Liver (tissue), 9 donors: Measurements from ENCODE around the gene WDFY1. TPM values are rescaled to one million over a fixed set of nuclear protein-coding genes. Genes with fewer than 3 reads are reported as not detected.

Experiments used
- DNase-seq: peaks from one replicate; pipeline ENCODE4 v3.0.0-alpha.2; 2017; ENCODE audit warnings: low spot score
- H3K27ac ChIP-seq, 2 donors: one replicate each; pipeline ENCODE4 v1.7.0; 2013; ENCODE audit warnings: inconsistent platforms in 2 of 2, low read length in 2 of 2, control low read depth in 1 of 2, low read depth in 1 of 2, mild to moderate bottlenecking in 1 of 2
- H3K27me3 ChIP-seq, 4 donors: one replicate each; pipeline versions ENCODE4 v1.6.1 to v1.7.0; 2013; ENCODE audit warnings: low read length in 3 of 4, inconsistent platforms in 1 of 4, mild to moderate bottlenecking in 1 of 4, moderate library complexity in 1 of 4; ENCODE audit not compliant: control insufficient read depth in 4 of 4, insufficient read depth in 4 of 4
- H3K36me3 ChIP-seq, 4 donors: one replicate each; pipeline versions ENCODE4 v1.6.1 to v1.7.0; 2013; ENCODE audit warnings: low read length in 3 of 4, mild to moderate bottlenecking in 3 of 4, low read depth in 1 of 4, moderate library complexity in 1 of 4; ENCODE audit not compliant: control insufficient read depth in 4 of 4, insufficient read depth in 3 of 4
- H3K4me1 ChIP-seq, 4 donors: one replicate each; pipeline versions ENCODE4 v1.6.1 to v1.7.0; 2013; ENCODE audit warnings: low read length in 3 of 4, mild to moderate bottlenecking in 3 of 4, moderate library complexity in 1 of 4; ENCODE audit not compliant: control insufficient read depth in 4 of 4, insufficient read depth in 4 of 4
- H3K4me3 ChIP-seq, 3 donors: one replicate each; pipeline versions ENCODE4 v1.6.1 to v1.7.0; 2013; ENCODE audit warnings: low read length in 3 of 3, control low read depth in 1 of 3, low read depth in 1 of 3, mild to moderate bottlenecking in 1 of 3
- H3K9ac ChIP-seq, 2 donors: one replicate each; pipeline ENCODE4 v1.7.0; 2013; ENCODE audit warnings: low read length in 2 of 2, mild to moderate bottlenecking in 2 of 2, moderate library complexity in 2 of 2, control low read depth in 1 of 2, low read depth in 1 of 2
- H3K9me3 ChIP-seq, 4 donors: one replicate each; pipeline versions ENCODE4 v1.6.1 to v1.7.0; 2013; ENCODE audit warnings: low read length in 3 of 4; ENCODE audit not compliant: control insufficient read depth in 4 of 4
- CTCF ChIP-seq: fragments of 150-350 bp; IDR thresholded peaks from 2 replicates; pipeline ENCODE4 v1.5.1; 2017; ENCODE audit warnings: improper control_type of control experiment, low read depth, low read length; ENCODE audit not compliant: missing input control
- FOXA1 ChIP-seq: IDR thresholded peaks from 2 replicates; pipeline ENCODE4 v1.6.1; 2016; ENCODE audit warnings: antibody characterized with exemption
- GABPA ChIP-seq, 2 donors: IDR thresholded peaks in 1 of 2; conservative IDR thresholded peaks in 1 of 2; 2 replicates each; pipeline ENCODE4 v1.6.1; 2016; ENCODE audit warnings: antibody characterized with exemption in 2 of 2, mild to moderate bottlenecking in 1 of 2, moderate library complexity in 1 of 2
- HNF4A ChIP-seq, 2 donors: conservative IDR thresholded peaks; 2 replicates each; pipeline ENCODE4 v1.6.1; 2016; ENCODE audit warnings: antibody characterized with exemption in 2 of 2, mild to moderate bottlenecking in 2 of 2
- HNF4G ChIP-seq: IDR thresholded peaks from 2 replicates; pipeline ENCODE4 v1.6.1; 2016; ENCODE audit warnings: antibody characterized with exemption
- JUND ChIP-seq, 2 donors: IDR thresholded peaks; 2 replicates each; pipeline ENCODE4 v1.6.1; 2016; ENCODE audit warnings: antibody characterized with exemption in 2 of 2
- MAX ChIP-seq: IDR thresholded peaks from 2 replicates; pipeline ENCODE4 v1.6.1; 2016; ENCODE audit warnings: antibody characterized with exemption
- REST ChIP-seq: IDR thresholded peaks from 2 replicates; pipeline ENCODE4 v1.6.1; 2016; ENCODE audit warnings: antibody characterized with exemption, mild to moderate bottlenecking
- RXRA ChIP-seq, 2 donors: IDR thresholded peaks; 2 replicates each; pipeline ENCODE4 v1.6.1; 2017 to 2018; ENCODE audit warnings: antibody characterized with exemption in 2 of 2, mild to moderate bottlenecking in 1 of 2
- SP1 ChIP-seq: IDR thresholded peaks from 2 replicates; pipeline ENCODE4 v1.6.1; 2018; ENCODE audit warnings: antibody characterized with exemption, mild to moderate bottlenecking
- TAF1 ChIP-seq: conservative IDR thresholded peaks from 2 replicates; pipeline ENCODE4 v1.6.1; 2016; ENCODE audit warnings: antibody characterized with exemption, mild to moderate bottlenecking
- WGBS: extraction: QIAGEN DNeasy Blood & Tissue Kit; methylation state at CpG from one replicate; pipeline ENCODE4 v1.1.7; 2013; 5-methylcytosine and 5-hydroxymethylcytosine counted together
- polyA plus RNA-seq, 2 donors: library from polyadenylated mRNA; stranded (reverse) in 1 of 2; unstranded in 1 of 2; fragments of 200-250 nt in 1 of 2; fragments of >200 nt in 1 of 2; fragmentation: Nextera tagmentation in 1 of 2; extraction: Ambion mirVana in 1 of 2; gene quantifications; one replicate each; pipeline versions ENCODE4 v1.2.1 to v1.2.3, GENCODE V29; 2013 to 2015
- total RNA-seq, 2 donors: library from RNA; depleted of rRNA; stranded (reverse); fragments of >200 nt; gene quantifications; one replicate each; pipeline ENCODE4 v1.2.3, GENCODE V29; 2014
- donor health status: healthy.
- donor health status: healthy.
- donor health status: healthy.
- donor health status: healthy.
- donor health status: healthy.

The WDFY1 gene
- total and polyA plus RNA-seq, 4 donors = 12.0 to 34.2 (median 24.1) TPM

- WGBS = 61% methylated on average over 5 of the region's 5 CpGs
- H3K4me3 ChIP-seq = no peak overlapping the region
- no peaks in the 10 kb centered on the region for H3K27me3 ChIP-seq
- peaks cover 4 to 18% (median 11%) of the 10 kb centered on the region in 4 donors for H3K36me3 ChIP-seq
- DNase-seq = no peak
- no peak overlapping the region for H3K9ac ChIP-seq
- H3K9me3 ChIP-seq = no peaks in the 10 kb centered on the region
- TF ChIP-seq HNF4A (conservative IDR thresholded peaks at IDR 0.05) (no peak), MAX (no peak), GABPA (IDR thresholded peaks at IDR 0.05 in 1 of 2, conservative IDR thresholded peaks at IDR 0.05 in 1 of 2) (no peak)
- H3K4me1 ChIP-seq = no peaks in the 10 kb centered on the region
- H3K27ac ChIP-seq = no peak overlapping the region
Observed at GRCh38 chr2:223901311-223901710, 43.8 kb downstream of the WDFY1 start.

- WGBS = 98% methylated on average over 1 of the region's 1 CpG
- peaks cover 0 to 2% (median 0%) of the 10 kb centered on the region in 4 donors for H3K4me1 ChIP-seq
- TF ChIP-seq REST = no peak
- TF ChIP-seq RXRA (IDR thresholded peaks at IDR 0.05) = no peak
- TF ChIP-seq TAF1 = no peak
- TF ChIP-seq JUND (IDR thresholded peaks at IDR 0.05) = no peak
- TF ChIP-seq HNF4G = no peak
- no peak for TF ChIP-seq GABPA (IDR thresholded peaks at IDR 0.05 in 1 of 2, conservative IDR thresholded peaks at IDR 0.05 in 1 of 2)
- no peak for TF ChIP-seq CTCF
- no peak for TF ChIP-seq MAX
- no peak for TF ChIP-seq HNF4A (conservative IDR thresholded peaks at IDR 0.05)
- TF ChIP-seq FOXA1 = no peak
- no peaks in the 10 kb centered on the region for H3K27me3 ChIP-seq
- DNase-seq = no peak
- H3K9me3 ChIP-seq = no peaks in the 10 kb centered on the region
- H3K9ac ChIP-seq = no peak overlapping the region
- H3K36me3 ChIP-seq = peaks cover 4 to 19% (median 11%) of the 10 kb centered on the region in 4 donors
- H3K4me3 ChIP-seq = no peak overlapping the region
- no peak overlapping the region for H3K27ac ChIP-seq
Observed at GRCh38 chr2:223900531-223900930, 44.6 kb downstream of the WDFY1 start.

GRCh38 chr2:223900066-223900465 is 45.1 kb downstream of the WDFY1 start:
- H3K4me1 ChIP-seq = peaks cover 0 to 2% (median 0%) of the 10 kb centered on the region in 4 donors
- H3K36me3 ChIP-seq = peaks cover 4 to 23% (median 11%) of the 10 kb centered on the region in 4 donors
- no peaks in the 10 kb centered on the region for H3K27me3 ChIP-seq
- WGBS = 96% methylated on average over 6 of the region's 6 CpGs
- no peak for DNase-seq
- H3K9me3 ChIP-seq = no peaks in the 10 kb centered on the region
- no peak overlapping the region for H3K27ac ChIP-seq
- H3K4me3 ChIP-seq = no peak overlapping the region
- H3K9ac ChIP-seq = no peak overlapping the region
- TF ChIP-seq SP1 = no peak
